Subcutaneous adipose tissue (tissue), 4 donors: ENCODE results near the gene CABLES1. TPM values are rescaled to one million over a fixed set of nuclear protein-coding genes. Genes with fewer than 3 reads are reported as not detected.

Experiments
- CTCF ChIP-seq: fragments of 450-650 bp; IDR thresholded peaks from one replicate; pipeline ENCODE4 v1.5.1; 2016; ENCODE audit warnings: low read depth, mild to moderate bottlenecking, control low read depth, antibody characterized with exemption, moderate library complexity
- total RNA-seq, 4 donors: library from RNA; depleted of rRNA; stranded (reverse); fragments of >200 nt; gene quantifications; one replicate each; pipeline ENCODE4 v1.1.0, GENCODE V29; 2016

Gene CABLES1
- total RNA-seq, 4 donors from 2014 or later: 22.5 to 50.7 (median 46.4) TPM

- TF ChIP-seq CTCF: no peak
Measured at GRCh38 chr18:23238651-23239349, 103.5 kb downstream of the CABLES1 start.

GRCh38 chr18:23239350-23239692 lies 104.0 kb downstream of the CABLES1 start:
- no peak for TF ChIP-seq CTCF

- TF ChIP-seq CTCF: no peak
Measured at GRCh38 chr18:23239885-23240608, 104.8 kb downstream of the CABLES1 start.

GRCh38 chr18:23240609-23240930 lies 105.3 kb downstream of the CABLES1 start:
- no peak for TF ChIP-seq CTCF

DNA sequence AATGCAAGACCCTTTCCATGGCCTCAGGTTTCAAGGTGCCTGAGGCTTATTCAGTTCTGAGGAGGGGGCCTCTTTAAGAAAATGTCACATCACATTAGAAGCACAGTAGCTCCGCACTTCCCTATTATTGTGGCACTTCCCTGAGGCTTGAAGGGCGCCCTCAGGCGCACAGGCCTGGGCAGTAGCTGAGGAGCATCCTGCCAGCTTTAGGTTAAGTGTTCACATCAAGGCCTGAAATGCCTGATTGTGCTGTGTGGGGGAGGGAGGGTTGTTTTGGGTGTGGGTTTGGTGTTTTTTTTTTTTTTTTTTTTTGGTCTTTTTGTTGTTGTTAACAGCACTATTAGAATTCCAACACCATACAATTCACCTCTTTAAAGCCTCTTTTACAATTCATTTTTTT lies 107.9 kb downstream of the CABLES1 start:
- no peak for TF ChIP-seq CTCF

GRCh38 chr18:23243816-23244215 lies 108.5 kb downstream of the CABLES1 start:
- no peak for TF ChIP-seq CTCF

GRCh38 chr18:23244401-23244800 lies 109.1 kb downstream of the CABLES1 start:
- TF ChIP-seq CTCF: no peak
